Endometrial microvascular endothelial cells (primary cell): ENCODE measurements around the gene GLOD5. TPM values are rescaled to one million over a fixed set of nuclear protein-coding genes. Genes with fewer than 3 reads are reported as not detected.
"Not testable (repeated sequence)": the region's sequence is repeated elsewhere in the genome, so short reads cannot be mapped to it uniquely, and the experiment has no call there.

ENCODE experiments used
- in situ Hi-C: cut with HindIII; loops from 2 replicates; pipeline ENCODE4 v1.10.0; 2017; ENCODE audit warnings: low sequenced_read_pairs, low pct_unique_long_range_greater_than_20kb; ENCODE audit errors: inconsistent ontology term
- total RNA-seq: library from RNA; depleted of rRNA; stranded (reverse); fragments of >200 nt; gene quantifications from one replicate; pipeline ENCODE4 v1.2.3, GENCODE V29; 2015; ENCODE audit errors: inconsistent ontology term

Gene GLOD5
- total RNA-seq, 1 donor from 2014 or later, result not detected

GRCh38 chrX:48818098-48818497 is 56.6 kb downstream of the GLOD5 start:
- in situ Hi-C loops, result no loop called here

- in situ Hi-C loops, result no loop called here
These were observed 57.3 kb downstream of the GLOD5 start for GRCh38 chrX:48818866-48819265.

- in situ Hi-C loops, result not testable (repeated sequence)
These were observed 57.8 kb downstream of the GLOD5 start for GRCh38 chrX:48819394-48819793.

- in situ Hi-C loops, result no loop called here
These were observed 61.5 kb downstream of the GLOD5 start for GRCh38 chrX:48823053-48823452.

Other genes with a start within 250 kb of the GLOD5 start
- 61.0 TPM for gene EBP, start 239.9 kb upstream of the GLOD5 start, total RNA-seq
- 16.3 TPM for gene TBC1D25, start 222.0 kb upstream of the GLOD5 start, total RNA-seq
- 339 TPM for gene RBM3, start 187.3 kb upstream of the GLOD5 start, total RNA-seq
- gene WDR13, start 164.3 kb upstream of the GLOD5 start, total RNA-seq, result 120 TPM
- gene WAS, start 77.9 kb upstream of the GLOD5 start, total RNA-seq, result not detected
- gene SUV39H1, start 65.0 kb upstream of the GLOD5 start, total RNA-seq, result 25.3 TPM
- gene GATA1, start 24.8 kb downstream of the GLOD5 start, total RNA-seq, result not detected
- 59.2 TPM for gene HDAC6, start 40.3 kb downstream of the GLOD5 start, total RNA-seq
- not detected for gene ERAS, start 64.8 kb downstream of the GLOD5 start, total RNA-seq
- gene PCSK1N, start 73.9 kb downstream of the GLOD5 start, total RNA-seq, result not detected
- gene TIMM17B, start 136.0 kb downstream of the GLOD5 start, total RNA-seq, result 58.7 TPM
- 68.3 TPM for gene PQBP1, start 136.2 kb downstream of the GLOD5 start, total RNA-seq
- gene SLC35A2, start 149.9 kb downstream of the GLOD5 start, total RNA-seq, result 27.4 TPM
- 5.3 TPM for gene PIM2, start 157.3 kb downstream of the GLOD5 start, total RNA-seq
- gene OTUD5, start 195.9 kb downstream of the GLOD5 start, total RNA-seq, result 27.3 TPM
- 1.4 TPM for gene KCND1, start 210.1 kb downstream of the GLOD5 start, total RNA-seq
- gene GRIPAP1, start 240.5 kb downstream of the GLOD5 start, total RNA-seq, result 21.2 TPM